Skeletal muscle satellite cell (primary cell): ENCODE results near the gene CCDC167.
"Not testable (repeated sequence)": the region's sequence is repeated elsewhere in the genome, so short reads cannot be mapped to it uniquely, and the experiment has no call there.

Experiments used
- H3K27me3 ChIP-seq: 2 replicates; pipeline ENCODE4 v1.7.0; 2013; ENCODE audit warnings: low read length; ENCODE audit not compliant: control insufficient read depth, insufficient read depth
- H3K36me3 ChIP-seq: 2 replicates; pipeline ENCODE4 v1.7.0; 2013; ENCODE audit warnings: mild to moderate bottlenecking, control low read depth, low read length; ENCODE audit not compliant: insufficient read depth
- H3K4me1 ChIP-seq: 2 replicates; pipeline ENCODE4 v1.7.0; 2013; ENCODE audit warnings: low read length; ENCODE audit not compliant: control insufficient read depth, insufficient read depth
- H3K4me2 ChIP-seq: 2 replicates; pipeline ENCODE4 v1.7.0; 2013; ENCODE audit warnings: mild to moderate bottlenecking, low read length
- H3K4me3 ChIP-seq: 2 replicates; pipeline ENCODE4 v1.7.0; 2013; ENCODE audit warnings: low read length
- H3K9ac ChIP-seq: 2 replicates; pipeline ENCODE4 v1.7.0; 2013; ENCODE audit warnings: mild to moderate bottlenecking, low read depth, low read length, moderate library complexity
- H3K9me3 ChIP-seq: replicated peaks from 2 replicates; pipeline ENCODE4 v1.7.0; 2013; ENCODE audit warnings: mild to moderate bottlenecking, control low read depth, low read length

The CCDC167 gene

GRCh38 chr6:37506479-37506878, 6.8 kb upstream of the CCDC167 start:
- peaks cover 57% of the 10 kb centered on the region for H3K27me3 ChIP-seq
- no peaks in the 10 kb centered on the region for H3K36me3 ChIP-seq
- H3K9me3 ChIP-seq = no peaks in the 10 kb centered on the region
- H3K4me2 ChIP-seq = no peak overlapping the region
- no peaks in the 10 kb centered on the region for H3K4me1 ChIP-seq
- no peak overlapping the region for H3K9ac ChIP-seq
- no peak overlapping the region for H3K4me3 ChIP-seq

- Histone ChIP-seq H3K9me3 (no peaks in the 10 kb centered on the region), H3K36me3 (no peaks in the 10 kb centered on the region), H3K9ac (no peak overlapping the region), H3K4me3 (no peak overlapping the region), H3K27me3 (peaks cover 36% of the 10 kb centered on the region), H3K4me1 (peaks cover 3% of the 10 kb centered on the region), H3K4me2 (no peak overlapping the region)
Observed at GRCh38 chr6:37504024-37504423, 4.3 kb upstream of the CCDC167 start.

- Histone ChIP-seq H3K9me3 (no peaks in the 10 kb centered on the region), H3K4me3 (no peak overlapping the region), H3K27me3 (peaks cover 34% of the 10 kb centered on the region), H3K4me2 (no peak overlapping the region), H3K9ac (no peak overlapping the region), H3K4me1 (peaks cover 7% of the 10 kb centered on the region), H3K36me3 (no peaks in the 10 kb centered on the region)
Observed at GRCh38 chr6:37503309-37503965, 3.7 kb upstream of the CCDC167 start.

DNA sequence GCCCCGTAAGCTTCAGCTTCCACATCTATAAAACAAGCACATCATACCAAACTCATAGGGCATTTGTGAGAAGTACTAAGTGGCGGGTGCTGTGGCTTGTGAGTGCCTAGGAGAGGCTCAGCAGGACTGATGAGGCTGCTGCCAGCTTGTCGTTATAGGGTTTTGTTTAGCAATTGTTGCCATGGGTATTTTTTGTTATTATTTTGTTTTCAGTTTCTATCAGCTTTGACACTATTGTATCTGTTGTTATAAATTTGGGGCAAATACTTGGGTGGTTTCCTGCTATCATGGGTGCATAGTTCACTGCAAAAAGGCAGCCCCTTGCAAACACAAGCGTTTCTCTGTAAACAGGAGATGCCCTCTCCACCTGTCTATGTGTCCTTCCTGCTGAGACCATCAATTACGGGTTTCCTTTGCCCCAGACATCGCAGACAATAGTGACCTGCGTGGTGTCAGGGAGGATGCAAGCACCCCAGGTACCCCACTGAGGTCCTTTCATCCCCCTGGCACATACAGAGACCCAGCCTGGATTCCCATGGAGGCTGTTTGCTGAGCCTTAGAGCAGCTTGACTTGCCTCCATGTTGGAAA, 3.1 kb upstream of the CCDC167 start:
- no peak overlapping the region for H3K4me2 ChIP-seq
- peaks cover 30% of the 10 kb centered on the region for H3K27me3 ChIP-seq
- H3K9ac ChIP-seq = no peak overlapping the region
- no peaks in the 10 kb centered on the region for H3K36me3 ChIP-seq
- peaks cover 7% of the 10 kb centered on the region for H3K4me1 ChIP-seq
- no peak overlapping the region for H3K4me3 ChIP-seq
- no peaks in the 10 kb centered on the region for H3K9me3 ChIP-seq

DNA sequence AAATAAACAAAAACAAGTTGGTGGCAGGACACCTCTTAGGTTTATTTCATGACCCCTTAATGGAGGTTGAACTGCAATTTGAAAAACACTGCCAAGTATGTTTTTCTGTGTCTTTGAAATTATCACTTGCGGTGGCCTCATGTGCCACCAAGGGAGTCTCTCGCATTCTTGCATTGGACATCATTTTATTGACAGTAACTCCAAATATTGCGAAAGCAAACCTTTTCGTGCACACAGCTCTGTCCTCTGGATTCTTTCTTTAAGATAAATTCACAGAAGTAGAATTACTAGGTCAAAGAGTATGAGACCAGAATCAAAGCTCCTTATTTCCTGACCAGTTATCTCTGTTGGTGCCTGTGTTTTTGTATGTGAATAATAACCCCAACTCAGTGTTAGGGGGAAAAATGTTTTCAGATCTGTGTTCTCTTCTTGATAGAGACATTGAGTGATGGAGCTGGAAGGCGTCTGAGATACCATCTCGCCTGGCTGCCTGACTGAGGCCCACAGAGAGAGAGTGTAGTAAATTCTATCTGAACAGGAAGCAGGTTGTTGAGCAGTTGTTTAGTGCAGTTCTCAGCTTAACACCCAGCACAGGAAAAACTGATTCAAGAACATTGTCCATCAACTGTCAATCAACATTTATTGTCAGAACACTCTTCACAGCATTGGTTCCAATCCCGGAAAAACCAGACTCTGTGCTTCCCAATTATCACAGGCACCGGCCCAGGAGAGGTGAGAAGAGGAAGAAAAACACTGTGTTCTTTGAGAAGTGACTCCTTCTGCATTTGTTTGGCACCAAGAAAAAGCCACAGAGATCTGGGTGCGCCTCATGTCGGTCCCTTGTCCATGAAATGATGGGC, 2.2 kb upstream of the CCDC167 start:
- H3K4me2 ChIP-seq = no peak overlapping the region
- no peaks in the 10 kb centered on the region for H3K9me3 ChIP-seq
- no peak overlapping the region for H3K4me3 ChIP-seq
- H3K4me1 ChIP-seq = peaks cover 7% of the 10 kb centered on the region
- peaks cover 26% of the 10 kb centered on the region for H3K27me3 ChIP-seq
- no peaks in the 10 kb centered on the region for H3K36me3 ChIP-seq
- H3K9ac ChIP-seq = no peak overlapping the region

DNA sequence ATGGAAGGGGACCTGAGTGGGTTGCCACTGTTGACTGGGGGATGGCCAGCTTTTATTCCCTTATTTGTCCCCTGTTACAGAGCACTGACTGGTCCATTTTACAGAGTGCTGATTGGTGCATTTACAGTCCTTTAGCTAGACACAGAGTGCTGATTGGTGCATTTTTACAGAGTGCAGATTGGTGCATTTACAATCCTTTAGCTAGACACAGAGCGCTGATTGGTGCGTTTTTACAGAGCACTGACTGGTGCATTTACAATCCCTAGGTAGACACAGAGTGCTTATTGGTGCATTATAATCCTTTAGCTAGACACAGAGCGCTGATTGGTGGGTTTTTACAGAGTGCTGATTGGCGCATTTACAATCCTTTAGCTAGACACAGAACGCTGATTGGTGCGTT, 1.2 kb upstream of the CCDC167 start:
- not testable (repeated sequence) for H3K36me3 ChIP-seq, H3K9me3 ChIP-seq, H3K9ac ChIP-seq, H3K4me2 ChIP-seq, H3K4me3 ChIP-seq, H3K4me1 ChIP-seq
- peaks cover 17% of the 10 kb centered on the region for H3K27me3 ChIP-seq

- Histone ChIP-seq H3K27me3 (peaks cover 11% of the 10 kb centered on the region), H3K9me3 (no peaks in the 10 kb centered on the region), H3K36me3 (no peaks in the 10 kb centered on the region), H3K9ac (peak overlapping the region; percentile 81), H3K4me2 (peak overlapping the region; percentile 76), H3K4me3 (peak overlapping the region; percentile 80), H3K4me1 (peaks cover 7% of the 10 kb centered on the region)
Observed at GRCh38 chr6:37500294-37500608, 558 bp upstream of the CCDC167 start.

DNA sequence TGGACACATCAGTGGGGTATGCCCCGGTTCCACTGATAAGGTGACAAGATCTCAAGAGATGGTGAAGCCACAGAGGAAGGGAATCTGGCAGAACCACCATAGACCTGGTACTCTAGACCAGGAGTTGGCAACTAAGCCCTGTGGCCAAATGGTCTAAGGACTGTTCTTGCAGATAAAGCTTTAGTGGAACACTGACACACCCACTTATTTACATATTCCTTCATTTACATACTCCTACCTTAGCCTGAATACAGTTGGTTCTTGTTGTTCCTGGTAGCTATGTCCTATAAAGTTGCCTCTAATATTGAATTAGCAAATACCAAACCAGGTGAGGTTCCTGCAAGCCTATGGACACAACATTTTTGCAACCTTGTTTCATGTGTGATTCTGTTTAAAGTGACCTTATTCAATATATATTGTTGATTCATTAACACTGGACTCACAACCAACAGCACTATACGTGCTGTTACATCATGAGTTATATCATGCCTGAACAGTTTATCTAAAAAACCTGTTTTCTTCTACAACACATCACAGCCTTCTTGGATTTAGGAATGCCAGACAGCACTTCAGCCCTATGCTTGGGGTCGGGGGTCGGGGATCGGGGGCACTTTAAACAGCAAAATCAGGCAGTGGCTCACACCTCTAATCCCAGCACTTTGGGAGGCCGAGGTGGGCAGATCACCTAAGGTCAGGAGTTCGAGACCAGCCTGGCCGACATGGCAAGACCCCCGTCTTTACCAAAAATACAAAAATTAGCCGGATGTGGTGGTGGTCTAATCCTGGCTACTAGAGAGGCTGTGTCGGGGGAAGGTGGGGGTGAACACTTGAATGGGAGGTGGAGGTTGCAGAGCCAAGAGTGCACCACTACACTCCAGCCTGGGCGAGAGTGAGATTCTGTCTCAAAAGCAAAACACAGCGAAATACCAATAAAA, 2.5 kb downstream of the CCDC167 start:
- no peaks in the 10 kb centered on the region for H3K36me3 ChIP-seq
- no peak overlapping the region for H3K9ac ChIP-seq
- H3K27me3 ChIP-seq = no peaks in the 10 kb centered on the region
- H3K4me2 ChIP-seq = no peak overlapping the region
- H3K4me1 ChIP-seq = peaks cover 7% of the 10 kb centered on the region
- no peak overlapping the region for H3K4me3 ChIP-seq
- H3K9me3 ChIP-seq = no peaks in the 10 kb centered on the region

- Histone ChIP-seq H3K4me2 (no peak overlapping the region), H3K4me1 (peaks cover 12% of the 10 kb centered on the region), H3K4me3 (no peak overlapping the region), H3K9ac (no peak overlapping the region), H3K27me3 (no peaks in the 10 kb centered on the region), H3K36me3 (no peaks in the 10 kb centered on the region), H3K9me3 (no peaks in the 10 kb centered on the region)
Observed at GRCh38 chr6:37495244-37495934, 4.3 kb downstream of the CCDC167 start.

- Histone ChIP-seq H3K4me3 (no peak overlapping the region), H3K36me3 (no peaks in the 10 kb centered on the region), H3K4me2 (no peak overlapping the region), H3K9ac (no peak overlapping the region), H3K9me3 (no peaks in the 10 kb centered on the region), H3K27me3 (no peaks in the 10 kb centered on the region), H3K4me1 (peaks cover 5% of the 10 kb centered on the region)
Observed at GRCh38 chr6:37493661-37493995, 6.1 kb downstream of the CCDC167 start.
